ENCODE results near the gene TAF11L12.
"Not testable (repeated sequence)": the region's sequence is repeated elsewhere in the genome, so short reads cannot be mapped to it uniquely, and the experiment has no call there.

- TF ChIP-seq POLR2A (IDR thresholded peaks at IDR 0.05); CTCF (IDR thresholded peaks at IDR 0.05); POLR2AphosphoS5 (IDR thresholded peaks at IDR 0.05; ENCODE audit: insufficient read depth in 1 of 2, low read depth in 1 of 2): not testable (repeated sequence)
Measured at GRCh38 chr5:17610092-17610491, at the start of gene TAF11L12.

Data from vagina (tissue), 2 donors.